HFFc6 (cell line): ENCODE data around the gene GGT7. TPM values are rescaled to one million over a fixed set of nuclear protein-coding genes. Genes with fewer than 3 reads are reported as not detected.

ENCODE experiments used
- DNase-seq: peaks from one replicate; pipeline ENCODE4 v3.0.0-alpha.2; 2018
- H3K27ac Mint-ChIP-seq: 2 replicates; pipeline ENCODE4 v1.8.0; 2020; ENCODE audit warnings: mild to moderate bottlenecking, mixed read lengths
- H3K27me3 Mint-ChIP-seq: 2 replicates; pipeline ENCODE4 v1.8.0; 2021; ENCODE audit warnings: mild to moderate bottlenecking, moderate library complexity, mixed read lengths; ENCODE audit not compliant: insufficient read depth
- H3K36me3 Mint-ChIP-seq: 2 replicates; pipeline ENCODE4 v1.8.0; 2021; ENCODE audit warnings: low read depth, mixed read lengths
- H3K4me1 Mint-ChIP-seq: 2 replicates; pipeline ENCODE4 v1.8.0; 2020; ENCODE audit warnings: low read depth, mixed read lengths
- H3K4me3 Mint-ChIP-seq: 2 replicates; pipeline ENCODE4 v1.8.0; 2020; ENCODE audit warnings: mild to moderate bottlenecking, moderate library complexity, mixed read lengths
- H3K9me3 Mint-ChIP-seq: 2 replicates; pipeline ENCODE4 v1.8.0; 2020; ENCODE audit warnings: mild to moderate bottlenecking, mixed read lengths
- total RNA-seq, 6 experiments: library from RNA; stranded (reverse); fragmentation: NEBNext Ultra II Directional; extraction: Animal tissue kit (Norgen Biotek cat#: 25700); gene quantifications; 2 replicates in 1 of 6; 3 replicates in 5 of 6; pipeline ENCODE4 v1.2.3, GENCODE V29; 2021
- TF ChIP-seq, protein P1 (sequence below): fragments of 200-600 bp; sonication (generic); IDR thresholded peaks from 2 replicates; pipeline ENCODE4 v1.5.0; 2021; ENCODE audit warnings: antibody characterized with exemption, mild to moderate bottlenecking

GGT7 gene
- total RNA-seq, 6 experiments from 2014 or later = 13.3 to 17.3 (median 16.1) TPM

- Mint-ChIP-seq H3K4me1 (0 out of 2 replicates have a peak, but pooled peaks cover 6% of the 10 kb centered on the region), H3K4me3 (peak overlapping the region; percentile 68), H3K9me3 (no peaks in the 10 kb centered on the region), H3K27ac (no peak overlapping the region), H3K36me3 (no peaks in the 10 kb centered on the region), H3K27me3 (peaks cover 20% of the 10 kb centered on the region)
- peak; percentile 44 for DNase-seq
- TF ChIP-seq, protein P1, sequence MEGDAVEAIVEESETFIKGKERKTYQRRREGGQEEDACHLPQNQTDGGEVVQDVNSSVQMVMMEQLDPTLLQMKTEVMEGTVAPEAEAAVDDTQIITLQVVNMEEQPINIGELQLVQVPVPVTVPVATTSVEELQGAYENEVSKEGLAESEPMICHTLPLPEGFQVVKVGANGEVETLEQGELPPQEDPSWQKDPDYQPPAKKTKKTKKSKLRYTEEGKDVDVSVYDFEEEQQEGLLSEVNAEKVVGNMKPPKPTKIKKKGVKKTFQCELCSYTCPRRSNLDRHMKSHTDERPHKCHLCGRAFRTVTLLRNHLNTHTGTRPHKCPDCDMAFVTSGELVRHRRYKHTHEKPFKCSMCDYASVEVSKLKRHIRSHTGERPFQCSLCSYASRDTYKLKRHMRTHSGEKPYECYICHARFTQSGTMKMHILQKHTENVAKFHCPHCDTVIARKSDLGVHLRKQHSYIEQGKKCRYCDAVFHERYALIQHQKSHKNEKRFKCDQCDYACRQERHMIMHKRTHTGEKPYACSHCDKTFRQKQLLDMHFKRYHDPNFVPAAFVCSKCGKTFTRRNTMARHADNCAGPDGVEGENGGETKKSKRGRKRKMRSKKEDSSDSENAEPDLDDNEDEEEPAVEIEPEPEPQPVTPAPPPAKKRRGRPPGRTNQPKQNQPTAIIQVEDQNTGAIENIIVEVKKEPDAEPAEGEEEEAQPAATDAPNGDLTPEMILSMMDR = peak; percentile 77
Measured at GRCh38 chr20:34834459-34834893, 38.2 kb downstream of the GGT7 start.

GRCh38 chr20:34831936-34832335 is 40.7 kb downstream of the GGT7 start:
- DNase-seq = no peak
- no peaks in the 10 kb centered on the region for H3K36me3 Mint-ChIP-seq
- H3K27ac Mint-ChIP-seq = no peak overlapping the region
- no peaks in the 10 kb centered on the region for H3K9me3 Mint-ChIP-seq
- H3K27me3 Mint-ChIP-seq = peaks cover 20% of the 10 kb centered on the region
- TF ChIP-seq, protein P1 = no peak
- 0 out of 2 replicates have a peak, but pooled peaks cover 6% of the 10 kb centered on the region for H3K4me1 Mint-ChIP-seq
- H3K4me3 Mint-ChIP-seq = no peak overlapping the region

GRCh38 chr20:34829191-34829590 is 43.5 kb downstream of the GGT7 start:
- no peak overlapping the region for H3K4me3 Mint-ChIP-seq
- H3K4me1 Mint-ChIP-seq = peaks cover 13% of the 10 kb centered on the region
- no peak for DNase-seq
- H3K27me3 Mint-ChIP-seq = peaks cover 18% of the 10 kb centered on the region
- no peaks in the 10 kb centered on the region for H3K9me3 Mint-ChIP-seq
- no peak overlapping the region for H3K27ac Mint-ChIP-seq
- TF ChIP-seq, protein P1 = peak; percentile 15; the same call in 1 of the 2 replicates
- peaks cover 7% of the 10 kb centered on the region; the same call in 1 of the 2 replicates for H3K36me3 Mint-ChIP-seq

DNA sequence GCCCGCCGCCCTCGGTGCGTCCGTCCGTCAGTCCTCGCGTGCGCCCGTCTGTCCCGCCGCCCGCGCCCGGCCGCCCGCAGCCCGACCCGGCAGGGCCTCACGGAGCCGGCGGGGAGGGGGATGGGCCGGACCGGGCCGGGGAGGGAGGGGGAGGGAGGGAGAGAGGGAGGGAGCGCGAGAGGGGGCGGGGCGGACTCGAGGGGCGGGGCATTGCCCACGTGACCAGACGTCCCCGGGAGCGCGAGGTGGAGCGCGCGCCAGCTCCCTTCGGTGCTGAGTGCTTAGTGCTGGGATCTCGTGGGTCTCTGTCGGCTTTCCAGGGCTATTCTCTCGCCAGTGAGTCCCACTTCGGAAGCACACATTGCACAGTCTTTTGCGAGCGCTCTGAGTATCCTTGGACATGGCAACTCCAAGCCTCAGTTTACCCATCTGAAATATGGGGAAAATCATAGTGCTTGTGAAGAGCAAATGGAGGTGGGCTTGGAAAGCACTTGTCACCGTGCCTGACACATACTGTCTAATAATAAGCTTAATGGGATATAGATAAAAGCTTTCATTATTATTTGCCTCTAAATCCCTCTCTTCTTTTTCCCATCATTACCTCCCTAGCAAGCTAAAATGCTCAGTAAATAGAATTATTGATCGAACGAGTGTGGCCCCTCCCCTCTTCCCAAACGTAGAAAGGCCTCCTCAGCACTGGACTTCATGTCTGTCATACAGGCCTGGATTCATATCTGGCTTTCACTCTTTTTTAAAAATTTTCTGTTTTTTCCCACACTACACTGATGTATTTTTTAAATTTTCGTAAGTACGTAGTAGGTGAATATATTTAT is 46.9 kb downstream of the GGT7 start, which contains the start of gene NCOA6:
Gene NCOA6, minus strand, starts transcription at position 122 of the 833 bp plus-strand sequence. CDS start 43,296 bp downstream, outside the sequence.
- Mint-ChIP-seq H3K4me1 (peaks cover 37% of the 10 kb centered on the region), H3K27me3 (peaks cover 9% of the 10 kb centered on the region), H3K27ac (peak within 1 kb of the TSS; percentile 92), H3K36me3 (peaks cover 12% of the 10 kb centered on the region), H3K4me3 (peak within 1 kb of the TSS; percentile 98), H3K9me3 (no peaks in the 10 kb centered on the region)
- TF ChIP-seq, protein P1 = no peak
- peak; percentile 24 for DNase-seq

GRCh38 chr20:34824806-34825529 is 47.7 kb downstream of the GGT7 start:
- Mint-ChIP-seq H3K9me3 (no peaks in the 10 kb centered on the region), H3K4me1 (peaks cover 40% of the 10 kb centered on the region), H3K36me3 (peaks cover 12% of the 10 kb centered on the region), H3K27ac (peak overlapping the region; percentile 92), H3K4me3 (peak overlapping the region; percentile 98), H3K27me3 (peaks cover 1% of the 10 kb centered on the region)
- DNase-seq = peak; percentile 7
- TF ChIP-seq, protein P1 = peak; percentile 41; the same call in 1 of the 2 replicates
